ENCODE measurements around the gene HES4.

GRCh38 chr1:1003618-1004419, 3.9 kb upstream of the HES4 start:
- TF ChIP-seq CTCF (conservative IDR thresholded peaks at IDR 0.05) (no peak), ZFX (IDR thresholded peaks at IDR 0.05) (no peak)
